OCI-LY7 (cell line): ENCODE data around the gene FUT3.

Experiments used
- EZH2phosphoT487 ChIP-seq: fragments of 200-600 bp; sonication (generic); IDR thresholded peaks from 2 replicates; pipeline ENCODE4 v1.6.1; 2018; ENCODE audit warnings: low read depth, borderline replicate concordance, mild to moderate bottlenecking, mixed run types, antibody characterized with exemption, low read length, moderate library complexity, mixed read lengths
- TF ChIP-seq, protein P1 (sequence below): fragments of 200-600 bp; sonication (generic); conservative IDR thresholded peaks from 2 replicates; pipeline ENCODE4 v1.5.1; 2014; ENCODE audit warnings: mild to moderate bottlenecking, antibody characterized with exemption, low read length, moderate library complexity, mixed read lengths

- TF ChIP-seq, protein P1, sequence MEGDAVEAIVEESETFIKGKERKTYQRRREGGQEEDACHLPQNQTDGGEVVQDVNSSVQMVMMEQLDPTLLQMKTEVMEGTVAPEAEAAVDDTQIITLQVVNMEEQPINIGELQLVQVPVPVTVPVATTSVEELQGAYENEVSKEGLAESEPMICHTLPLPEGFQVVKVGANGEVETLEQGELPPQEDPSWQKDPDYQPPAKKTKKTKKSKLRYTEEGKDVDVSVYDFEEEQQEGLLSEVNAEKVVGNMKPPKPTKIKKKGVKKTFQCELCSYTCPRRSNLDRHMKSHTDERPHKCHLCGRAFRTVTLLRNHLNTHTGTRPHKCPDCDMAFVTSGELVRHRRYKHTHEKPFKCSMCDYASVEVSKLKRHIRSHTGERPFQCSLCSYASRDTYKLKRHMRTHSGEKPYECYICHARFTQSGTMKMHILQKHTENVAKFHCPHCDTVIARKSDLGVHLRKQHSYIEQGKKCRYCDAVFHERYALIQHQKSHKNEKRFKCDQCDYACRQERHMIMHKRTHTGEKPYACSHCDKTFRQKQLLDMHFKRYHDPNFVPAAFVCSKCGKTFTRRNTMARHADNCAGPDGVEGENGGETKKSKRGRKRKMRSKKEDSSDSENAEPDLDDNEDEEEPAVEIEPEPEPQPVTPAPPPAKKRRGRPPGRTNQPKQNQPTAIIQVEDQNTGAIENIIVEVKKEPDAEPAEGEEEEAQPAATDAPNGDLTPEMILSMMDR: no peak
- TF ChIP-seq EZH2phosphoT487: no peak
Observed at GRCh38 chr19:5881543-5882299, 30.5 kb upstream of the FUT3 start.
